Suprapubic skin (tissue), 4 donors: ENCODE results near the gene ARL8A. TPM values are rescaled to one million over a fixed set of nuclear protein-coding genes. Genes with fewer than 3 reads are reported as not detected.

Experiments
- DNase-seq, 2 donors: peaks; one replicate each; pipeline ENCODE4 v3.0.0-alpha.2; 2019; ENCODE audit warnings: low spot score in 2 of 2
- H3K27ac ChIP-seq: fragments of 200-600 bp; sonication (generic); one replicate; pipeline ENCODE4 v1.5.1; 2019
- H3K27me3 ChIP-seq: fragments of 200-600 bp; sonication (generic); one replicate; pipeline ENCODE4 v1.5.1; 2019
- H3K36me3 ChIP-seq: fragments of 200-600 bp; sonication (generic); one replicate; pipeline ENCODE4 v1.5.1; 2019
- H3K4me1 ChIP-seq: fragments of 200-600 bp; sonication (generic); one replicate; pipeline ENCODE4 v1.5.1; 2019
- H3K4me3 ChIP-seq: fragments of 200-600 bp; sonication (generic); one replicate; pipeline ENCODE4 v1.5.1; 2019; ENCODE audit warnings: mild to moderate bottlenecking
- H3K9me3 ChIP-seq: fragments of 200-600 bp; sonication (generic); one replicate; pipeline ENCODE4 v1.5.1; 2019
- CTCF ChIP-seq, 2 donors: fragments of 200-600 bp in 1 of 2; fragments of 450-650 bp in 1 of 2; sonication (generic) in 1 of 2; IDR thresholded peaks; one replicate each; pipeline ENCODE4 v1.5.1; 2016 to 2019; ENCODE audit warnings: antibody characterized with exemption in 2 of 2, mild to moderate bottlenecking in 1 of 2, moderate library complexity in 1 of 2
- EP300 ChIP-seq: sonication (generic); formaldehyde crosslinking; IDR thresholded peaks from one replicate; pipeline ENCODE4 v1.6.1; 2017; ENCODE audit warnings: antibody characterized with exemption
- POLR2A ChIP-seq, 2 donors: fragments of 450-650 bp; IDR thresholded peaks; one replicate each; pipeline ENCODE4 v1.6.1; 2017; ENCODE audit warnings: antibody characterized with exemption in 2 of 2, mild to moderate bottlenecking in 2 of 2, moderate library complexity in 2 of 2
- POLR2AphosphoS5 ChIP-seq, 3 donors: sonication (generic); formaldehyde crosslinking; IDR thresholded peaks; one replicate each; pipeline ENCODE4 v1.6.1; 2017; ENCODE audit warnings: antibody characterized with exemption in 3 of 3
- WGBS: methylation state at CpG from one replicate; pipeline ENCODE4 v1.1.5; 2018; 5-methylcytosine and 5-hydroxymethylcytosine counted together
- total RNA-seq, 4 donors: library from RNA; depleted of rRNA; stranded (reverse); fragments of >200 nt; gene quantifications; one replicate each; pipeline ENCODE4 v1.1.0, GENCODE V29; 2016

Gene ARL8A
- total RNA-seq, 4 donors from 2014 or later: 41.1 to 46.3 (median 43.0) TPM

GRCh38 chr1:202127061-202127460 is 17.5 kb downstream of the ARL8A start:
- no peak for DNase-seq

GRCh38 chr1:202126426-202126825 is 18.1 kb downstream of the ARL8A start:
- Histone ChIP-seq H3K9me3 (no peaks in the 10 kb centered on the region), H3K4me3 (no peak overlapping the region), H3K36me3 (no peaks in the 10 kb centered on the region), H3K27me3 (no peaks in the 10 kb centered on the region), H3K4me1 (peaks cover 22% of the 10 kb centered on the region), H3K27ac (no peak overlapping the region)
- no peak for DNase-seq
- TF ChIP-seq POLR2A (IDR thresholded peaks at IDR 0.05) (no peak), EP300 (no peak), POLR2AphosphoS5 (IDR thresholded peaks at IDR 0.05) (no peak), CTCF (IDR thresholded peaks at IDR 0.05) (no peak)
- WGBS: 70% methylated on average over 7 of the region's 9 CpGs

More at GRCh38 chr1:202127061-202127460, 17.5 kb downstream of the ARL8A start:
- TF ChIP-seq POLR2AphosphoS5 (IDR thresholded peaks at IDR 0.05): no peak
- TF ChIP-seq CTCF (IDR thresholded peaks at IDR 0.05): no peak
- TF ChIP-seq POLR2A (IDR thresholded peaks at IDR 0.05): no peak
- Histone ChIP-seq H3K4me1 (peaks cover 28% of the 10 kb centered on the region), H3K27me3 (no peaks in the 10 kb centered on the region), H3K4me3 (no peak overlapping the region), H3K9me3 (no peaks in the 10 kb centered on the region), H3K36me3 (no peaks in the 10 kb centered on the region), H3K27ac (no peak overlapping the region)
- WGBS: 90% methylated on average over 6 of the region's 6 CpGs

- H3K4me3 ChIP-seq: no peak overlapping the region
- peaks cover 14% of the 10 kb centered on the region for H3K4me1 ChIP-seq
- TF ChIP-seq EP300: no peak
- no peak for TF ChIP-seq POLR2AphosphoS5 (IDR thresholded peaks at IDR 0.05)
- TF ChIP-seq CTCF (IDR thresholded peaks at IDR 0.05): no peak
- no peak for TF ChIP-seq POLR2A (IDR thresholded peaks at IDR 0.05)
- H3K27me3 ChIP-seq: no peaks in the 10 kb centered on the region
- H3K36me3 ChIP-seq: no peaks in the 10 kb centered on the region
- no peak for DNase-seq
- H3K27ac ChIP-seq: no peak overlapping the region
- no peaks in the 10 kb centered on the region for H3K9me3 ChIP-seq
- 91% methylated on average over 8 of the region's 8 CpGs for WGBS
These were observed 18.9 kb downstream of the ARL8A start for GRCh38 chr1:202125611-202126010.

- Histone ChIP-seq H3K27ac (no peak overlapping the region), H3K27me3 (no peaks in the 10 kb centered on the region), H3K4me3 (no peak overlapping the region), H3K9me3 (no peaks in the 10 kb centered on the region), H3K4me1 (no peaks in the 10 kb centered on the region), H3K36me3 (no peaks in the 10 kb centered on the region)
- 82% methylated on average over 7 of the region's 7 CpGs for WGBS
- TF ChIP-seq POLR2AphosphoS5 (IDR thresholded peaks at IDR 0.05): no peak
- TF ChIP-seq CTCF (IDR thresholded peaks at IDR 0.05): no peak
- TF ChIP-seq POLR2A (IDR thresholded peaks at IDR 0.05): no peak
- no peak for TF ChIP-seq EP300
- DNase-seq: no peak
These were observed 20.4 kb downstream of the ARL8A start for GRCh38 chr1:202124142-202124541.

- 84% methylated on average over 8 of the region's 10 CpGs for WGBS
- Histone ChIP-seq H3K9me3 (no peaks in the 10 kb centered on the region), H3K27ac (no peak overlapping the region), H3K27me3 (no peaks in the 10 kb centered on the region), H3K4me3 (no peak overlapping the region), H3K36me3 (no peaks in the 10 kb centered on the region), H3K4me1 (peaks cover 5% of the 10 kb centered on the region)
- DNase-seq: no peak
- no peak for TF ChIP-seq POLR2A (IDR thresholded peaks at IDR 0.05)
- no peak for TF ChIP-seq EP300
- TF ChIP-seq POLR2AphosphoS5 (IDR thresholded peaks at IDR 0.05): no peak
- no peak for TF ChIP-seq CTCF (IDR thresholded peaks at IDR 0.05)
These were observed 21.2 kb downstream of the ARL8A start for GRCh38 chr1:202123336-202123813.
